ENCODE results near the gene S100A5. TPM values are rescaled to one million over a fixed set of nuclear protein-coding genes. Genes with fewer than 3 reads are reported as not detected.

The S100A5 gene
- total RNA-seq, 1 experiment from 2014 or later, result not detected

DNA sequence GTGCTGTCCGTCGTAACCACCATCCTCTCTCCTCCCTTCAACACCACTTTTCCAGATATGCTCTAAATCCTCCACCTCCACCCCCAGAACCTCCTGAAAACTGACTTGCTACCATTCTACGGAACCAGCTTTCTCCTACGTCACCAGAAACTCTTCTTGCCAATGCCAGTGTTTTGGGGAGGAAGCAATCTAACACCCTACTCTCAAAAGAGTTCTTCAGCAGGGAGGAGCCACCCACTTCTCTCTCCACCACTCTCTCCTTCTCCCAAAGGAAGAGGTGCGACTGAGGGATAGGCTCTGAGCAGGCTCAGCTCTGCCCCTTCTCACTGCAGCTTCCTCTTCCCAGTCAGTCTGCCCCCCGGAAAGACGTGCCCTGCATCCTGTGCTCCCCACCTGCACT, 31.0 kb upstream of the S100A5 start:
- peaks cover 3% of the 10 kb centered on the region for H4K20me1 ChIP-seq (ENCODE audit: control insufficient read depth, insufficient read depth, insufficient read length)
- H2AK5ac ChIP-seq (ENCODE audit: insufficient read length, low read length), result no peak overlapping the region
- Mint-ChIP-seq H3K4me3 (no peak overlapping the region; a peak in 1 of 5 replicates), H3K9me3 (peaks cover 12 to 15% of the 10 kb centered on the region in 2 experiments; a peak in 4 of 5 replicates), H3K27me3 (ENCODE audit: low read depth) (peaks cover 15% of the 10 kb centered on the region), H3K4me1 (peaks cover 20 to 24% of the 10 kb centered on the region in 2 experiments), H3K36me3 (ENCODE audit: insufficient read depth in 1 of 3, low read depth in 3 of 3) (peaks cover 0 to 6% (median 0%) of the 10 kb centered on the region in 3 experiments; a peak in 2 of 7 replicates), H3K27ac (no peak overlapping the region)
- no peak overlapping the region for H3K56ac ChIP-seq (ENCODE audit: insufficient read length, low read depth, low read length)
- H2AFZ ChIP-seq (ENCODE audit: low read length), result no peak overlapping the region
- no peaks in the 10 kb centered on the region for H3K79me2 ChIP-seq (ENCODE audit: insufficient read depth, low read length)
- no peak overlapping the region for H3K4ac ChIP-seq (ENCODE audit: low read depth, low read length)
- no peaks in the 10 kb centered on the region for H3K9me3 ChIP-seq (ENCODE audit: control insufficient read depth, low read depth, low read length)
- no peak overlapping the region for H3K14ac ChIP-seq (ENCODE audit: insufficient read depth, low read length)
- TF ChIP-seq, protein P1, sequence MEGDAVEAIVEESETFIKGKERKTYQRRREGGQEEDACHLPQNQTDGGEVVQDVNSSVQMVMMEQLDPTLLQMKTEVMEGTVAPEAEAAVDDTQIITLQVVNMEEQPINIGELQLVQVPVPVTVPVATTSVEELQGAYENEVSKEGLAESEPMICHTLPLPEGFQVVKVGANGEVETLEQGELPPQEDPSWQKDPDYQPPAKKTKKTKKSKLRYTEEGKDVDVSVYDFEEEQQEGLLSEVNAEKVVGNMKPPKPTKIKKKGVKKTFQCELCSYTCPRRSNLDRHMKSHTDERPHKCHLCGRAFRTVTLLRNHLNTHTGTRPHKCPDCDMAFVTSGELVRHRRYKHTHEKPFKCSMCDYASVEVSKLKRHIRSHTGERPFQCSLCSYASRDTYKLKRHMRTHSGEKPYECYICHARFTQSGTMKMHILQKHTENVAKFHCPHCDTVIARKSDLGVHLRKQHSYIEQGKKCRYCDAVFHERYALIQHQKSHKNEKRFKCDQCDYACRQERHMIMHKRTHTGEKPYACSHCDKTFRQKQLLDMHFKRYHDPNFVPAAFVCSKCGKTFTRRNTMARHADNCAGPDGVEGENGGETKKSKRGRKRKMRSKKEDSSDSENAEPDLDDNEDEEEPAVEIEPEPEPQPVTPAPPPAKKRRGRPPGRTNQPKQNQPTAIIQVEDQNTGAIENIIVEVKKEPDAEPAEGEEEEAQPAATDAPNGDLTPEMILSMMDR (conservative IDR thresholded peaks at IDR 0.05), result no peak
- no peak overlapping the region for H2BK15ac ChIP-seq (ENCODE audit: low read depth, low read length)
- H3K23me2 ChIP-seq (ENCODE audit: insufficient read length, low read depth, low read length, poor library complexity, severe bottlenecking), result no peaks in the 10 kb centered on the region
- H3K4me1 ChIP-seq (ENCODE audit: insufficient read depth, low read length), result peaks cover 2% of the 10 kb centered on the region; the same call in 1 of the 2 replicates
- H2BK20ac ChIP-seq (ENCODE audit: low read depth, low read length, poor library complexity, severe bottlenecking), result no peak overlapping the region
- H3T11ph ChIP-seq (ENCODE audit: low read length), result no peak overlapping the region
- no peak overlapping the region for H2BK120ac ChIP-seq (ENCODE audit: low read depth, low read length, poor library complexity, severe bottlenecking)
- no peaks in the 10 kb centered on the region for H3K79me1 ChIP-seq (ENCODE audit: insufficient read depth, low read depth, low read length, poor library complexity, severe bottlenecking)
- H2BK5ac ChIP-seq (ENCODE audit: insufficient read length, low read length), result no peak overlapping the region
- H4K91ac ChIP-seq (ENCODE audit: insufficient read length, low read depth, low read length), result no peak overlapping the region
- WGBS (ENCODE audit: extremely low coverage, insufficient read length, low lambda C conversion rate), result no CpG with 5 or more reads among the region's 7 CpGs
- H3K9ac ChIP-seq (ENCODE audit: extremely low read depth, insufficient read length, low read length), result no peak overlapping the region
- no peak for DNase-seq
- no peak overlapping the region for H2BK12ac ChIP-seq (ENCODE audit: insufficient read length, low read depth, low read length)
- H3K4me2 ChIP-seq (ENCODE audit: insufficient read depth, insufficient read length, low read length), result no peak overlapping the region
- H4K8ac ChIP-seq (replicated peaks; ENCODE audit: insufficient read length, low read depth, low read length), result no peak overlapping the region
- H3K27ac ChIP-seq (ENCODE audit: insufficient read length, low read depth, low read length), result no peak overlapping the region
- H3K23ac ChIP-seq (ENCODE audit: insufficient read length, low read depth, low read length), result no peak overlapping the region
- no peak overlapping the region for H4K5ac ChIP-seq (ENCODE audit: insufficient read length, low read depth, low read length)
- no peaks in the 10 kb centered on the region for H3K27me3 ChIP-seq (ENCODE audit: insufficient read depth, low read length)
- no peak overlapping the region for H3K18ac ChIP-seq (ENCODE audit: insufficient read length, low read depth, low read length)
